Activated T-helper 1 cell treated with anti-CD3 and anti-CD28 coated beads, Interleukin-12 subunit alpha, Interleukin-12 subunit beta, Interleukin-2, Interleukin-4 antibody, amounts not matched to agents 30 ng/mL and 10 ng/mL and 1 ng/mL, durations not matched to agents 14 hours and 24 hours and 36 hours (primary cell): Measurements from ENCODE around the gene STAT5B. TPM values are rescaled to one million over a fixed set of nuclear protein-coding genes. Genes with fewer than 3 reads are reported as not detected.

ENCODE experiments used
- DNase-seq: peaks from one replicate; pipeline ENCODE4 v3.0.0; 2021; ENCODE audit warnings: low spot score
- H3K27ac Mint-ChIP-seq: one replicate; pipeline ENCODE4 v1.8.0; 2021; ENCODE audit warnings: mild to moderate bottlenecking, mixed read lengths
- H3K27me3 Mint-ChIP-seq: one replicate; pipeline ENCODE4 v1.8.0; 2022; ENCODE audit warnings: mild to moderate bottlenecking, moderate library complexity, mixed read lengths; ENCODE audit not compliant: insufficient read depth
- H3K36me3 Mint-ChIP-seq: one replicate; pipeline ENCODE4 v1.8.0; 2021; ENCODE audit warnings: low read depth, mixed read lengths
- H3K4me1 Mint-ChIP-seq: one replicate; pipeline ENCODE4 v1.8.0; 2021; ENCODE audit warnings: low read depth, mixed read lengths
- H3K4me3 Mint-ChIP-seq: one replicate; pipeline ENCODE4 v1.8.0; 2021; ENCODE audit warnings: mild to moderate bottlenecking, moderate library complexity, mixed read lengths
- H3K9me3 Mint-ChIP-seq: one replicate; pipeline ENCODE4 v1.8.0; 2021; ENCODE audit warnings: mixed read lengths
- intact Hi-C: fragments of 100-400 bp; cut with micrococcal nuclease; formaldehyde crosslinking; loops from one replicate; pipeline ENCODE4 v1.15.1; 2024
- total RNA-seq: library from RNA; stranded (reverse); gene quantifications from 2 replicates; pipeline ENCODE4 v1.2.3, GENCODE V29; 2022

Gene STAT5B
- total RNA-seq, 1 donor from 2014 or later = 191 TPM

DNA sequence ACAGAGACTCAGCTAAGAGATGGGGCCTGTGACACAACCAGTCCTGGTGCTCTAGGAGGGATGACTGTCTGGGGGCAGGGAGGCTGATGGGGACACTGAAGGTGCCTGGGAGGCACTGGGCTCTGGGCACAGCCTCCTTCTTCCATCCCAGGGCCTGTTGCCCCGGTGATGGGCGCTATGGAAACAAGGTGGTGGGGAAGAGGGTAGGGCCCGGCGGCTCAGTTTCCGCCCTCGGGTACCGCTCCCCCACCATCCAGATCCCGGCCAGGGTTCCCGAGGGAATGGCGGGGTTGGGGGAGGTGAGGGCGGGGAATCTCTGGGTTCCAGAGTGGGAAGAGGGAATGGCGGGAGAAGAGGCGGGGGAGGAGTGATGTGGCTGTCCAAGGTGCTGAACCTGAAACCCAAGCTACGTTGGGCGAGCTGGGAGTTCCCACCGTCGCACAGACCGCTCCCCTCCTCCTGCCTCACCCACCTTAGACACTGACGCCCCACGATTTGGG, 96.2 kb downstream of the STAT5B start:
- H3K9me3 Mint-ChIP-seq = no peaks in the 10 kb centered on the region
- no peak for DNase-seq
- H3K27me3 Mint-ChIP-seq = peaks cover 15% of the 10 kb centered on the region
- intact Hi-C loops = loop anchor here (2.0 to 5.0 kb wide), 5 partner anchors 59 to 277 kb away; partner anchors contain the start of genes ATP6V0A1, DNAJC7 and KAT2A
- H3K4me1 Mint-ChIP-seq = peaks cover 54% of the 10 kb centered on the region
- H3K27ac Mint-ChIP-seq = no peak overlapping the region
- peaks cover 5% of the 10 kb centered on the region for H3K36me3 Mint-ChIP-seq
- H3K4me3 Mint-ChIP-seq = peak overlapping the region; percentile 51

DNA sequence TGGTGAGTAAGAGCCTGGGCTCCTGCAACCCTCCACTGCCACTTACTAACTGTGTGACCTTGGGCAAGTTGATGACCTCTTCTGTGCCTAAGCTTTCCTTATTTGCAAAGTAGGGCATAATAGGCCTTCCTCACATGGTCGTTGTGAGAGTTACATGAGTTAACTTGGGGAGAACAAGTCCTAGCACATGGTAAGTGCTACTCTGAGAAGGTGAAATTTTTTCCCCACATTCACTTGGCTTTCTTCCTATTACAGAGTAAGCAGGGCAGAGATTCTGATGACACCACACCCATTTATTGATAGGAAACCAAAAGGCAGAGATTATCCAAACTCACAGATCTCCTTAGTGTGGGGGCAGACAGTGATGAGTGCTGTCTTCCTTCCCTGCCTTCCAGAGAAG, 96.9 kb downstream of the STAT5B start:
- no peaks in the 10 kb centered on the region for H3K9me3 Mint-ChIP-seq
- H3K27me3 Mint-ChIP-seq = peaks cover 17% of the 10 kb centered on the region
- no peak overlapping the region for H3K27ac Mint-ChIP-seq

DNA sequence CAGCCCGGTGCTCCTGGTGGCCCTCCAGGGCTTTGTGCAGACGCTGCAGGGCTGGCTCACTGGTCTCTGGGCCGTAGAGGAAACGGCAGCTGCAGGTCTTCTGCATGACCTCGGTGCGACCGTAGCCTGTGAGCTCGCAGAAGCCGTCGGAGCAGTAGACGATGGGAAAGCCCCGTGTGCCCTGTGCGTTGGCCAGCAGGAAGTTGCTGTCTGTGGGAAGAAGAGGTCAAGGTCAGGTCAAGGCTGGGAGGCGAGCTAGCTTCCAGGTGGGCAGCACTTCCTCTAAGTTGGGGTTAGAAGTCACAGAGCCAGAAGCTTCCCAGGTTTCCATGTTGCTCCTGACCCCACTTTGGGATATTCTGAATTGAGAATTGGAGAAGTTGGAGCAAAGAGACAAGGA, 97.4 kb downstream of the STAT5B start:
- Mint-ChIP-seq H3K9me3 (no peaks in the 10 kb centered on the region), H3K4me3 (peak overlapping the region; percentile 51), H3K36me3 (peaks cover 5% of the 10 kb centered on the region), H3K27ac (no peak overlapping the region), H3K4me1 (peaks cover 55% of the 10 kb centered on the region), H3K27me3 (peaks cover 17% of the 10 kb centered on the region)
- intact Hi-C loops = no loop called here
- DNase-seq = no peak

More for the DNA sequence above, 96.9 kb downstream of the STAT5B start:
- Mint-ChIP-seq H3K4me3 (peak overlapping the region; percentile 51), H3K36me3 (peaks cover 5% of the 10 kb centered on the region), H3K4me1 (peaks cover 54% of the 10 kb centered on the region)
- intact Hi-C loops = no loop called here
- DNase-seq = no peak

DNA sequence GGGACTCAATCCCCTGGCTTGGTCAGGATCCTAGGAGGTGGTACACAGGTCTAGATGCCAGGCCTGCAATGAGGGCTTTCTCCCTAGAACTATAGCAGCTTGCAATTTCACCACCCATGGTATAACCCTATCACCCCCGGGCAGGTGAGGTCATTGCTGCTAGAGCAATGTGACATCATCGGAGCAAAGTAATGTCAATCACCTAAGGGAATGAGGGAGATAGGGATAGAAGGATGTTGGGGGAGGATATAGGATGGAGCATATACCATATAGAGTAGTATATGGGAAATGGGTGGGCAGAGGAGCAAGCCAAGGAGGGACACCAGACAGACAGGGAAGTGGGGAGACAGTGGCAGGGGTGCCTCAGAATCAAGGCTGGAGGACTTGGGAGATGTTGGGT, 98.5 kb downstream of the STAT5B start:
- no peaks in the 10 kb centered on the region for H3K9me3 Mint-ChIP-seq
- intact Hi-C loops = no loop called here
- DNase-seq = no peak
- H3K4me3 Mint-ChIP-seq = no peak overlapping the region
- peaks cover 44% of the 10 kb centered on the region for H3K4me1 Mint-ChIP-seq
- peaks cover 2% of the 10 kb centered on the region for H3K36me3 Mint-ChIP-seq
- peaks cover 14% of the 10 kb centered on the region for H3K27me3 Mint-ChIP-seq
- no peak overlapping the region for H3K27ac Mint-ChIP-seq

DNA sequence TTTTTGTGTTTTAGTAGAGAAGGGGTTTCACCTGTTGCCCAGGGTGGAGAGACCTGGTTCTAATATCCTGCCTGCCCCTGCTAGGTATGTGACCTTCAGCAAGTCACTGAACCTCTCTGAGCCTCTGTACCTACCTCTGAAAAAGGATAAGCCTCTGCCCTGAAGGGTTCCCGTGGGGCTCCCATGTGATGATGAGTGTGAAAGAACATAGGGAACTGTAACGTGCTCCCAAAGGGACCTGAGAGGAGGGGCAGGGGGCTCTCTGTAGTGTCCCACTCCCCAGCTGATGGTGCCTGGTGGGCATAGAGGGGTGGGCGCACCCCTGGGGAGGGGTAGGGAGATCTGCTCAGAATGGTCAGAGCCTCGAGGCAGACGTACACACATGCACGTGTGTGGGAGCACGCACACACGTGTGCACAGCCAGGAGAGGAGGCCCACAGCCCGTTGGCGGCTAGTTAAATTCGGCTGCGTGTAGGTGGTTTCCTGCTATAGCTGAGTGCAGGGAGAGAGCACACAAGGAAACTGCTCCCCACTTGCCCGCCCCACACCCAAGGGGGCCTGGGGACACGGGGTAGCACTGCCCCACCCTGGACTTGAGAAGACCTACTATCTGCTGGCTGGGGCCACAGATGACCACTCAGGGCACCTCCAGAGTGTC, 101.9 kb downstream of the STAT5B start:
- H3K27me3 Mint-ChIP-seq = peaks cover 10% of the 10 kb centered on the region
- intact Hi-C loops = no loop called here
- peaks cover 23% of the 10 kb centered on the region for H3K4me1 Mint-ChIP-seq
- H3K27ac Mint-ChIP-seq = no peak overlapping the region
- no peak overlapping the region for H3K4me3 Mint-ChIP-seq
- H3K36me3 Mint-ChIP-seq = peaks cover 2% of the 10 kb centered on the region
- DNase-seq = no peak
- no peaks in the 10 kb centered on the region for H3K9me3 Mint-ChIP-seq

DNA sequence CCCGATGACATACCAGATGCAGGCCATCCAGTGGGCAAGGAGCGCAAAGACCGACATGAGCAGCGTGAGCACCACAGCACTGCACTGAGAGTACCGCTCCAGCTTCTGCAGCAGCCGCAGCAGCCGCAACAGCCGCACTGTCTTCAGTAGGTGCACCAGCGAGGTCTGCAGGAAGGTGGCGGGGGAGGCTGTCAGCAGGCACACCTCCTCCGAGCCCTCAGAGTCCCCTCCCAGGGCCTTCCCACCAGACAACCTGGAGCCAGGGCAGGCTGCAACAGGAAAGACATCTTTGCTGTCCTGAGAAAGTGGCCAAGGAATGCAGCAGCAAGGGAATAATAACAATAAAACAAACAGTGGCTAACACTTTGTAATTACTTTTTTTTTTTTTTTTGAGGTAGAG, 104.4 kb downstream of the STAT5B start:
- Mint-ChIP-seq H3K9me3 (no peaks in the 10 kb centered on the region), H3K27ac (no peak overlapping the region), H3K4me3 (no peak overlapping the region), H3K27me3 (peaks cover 7% of the 10 kb centered on the region), H3K36me3 (no peaks in the 10 kb centered on the region), H3K4me1 (peaks cover 11% of the 10 kb centered on the region)
- intact Hi-C loops = no loop called here
- no peak for DNase-seq

DNA sequence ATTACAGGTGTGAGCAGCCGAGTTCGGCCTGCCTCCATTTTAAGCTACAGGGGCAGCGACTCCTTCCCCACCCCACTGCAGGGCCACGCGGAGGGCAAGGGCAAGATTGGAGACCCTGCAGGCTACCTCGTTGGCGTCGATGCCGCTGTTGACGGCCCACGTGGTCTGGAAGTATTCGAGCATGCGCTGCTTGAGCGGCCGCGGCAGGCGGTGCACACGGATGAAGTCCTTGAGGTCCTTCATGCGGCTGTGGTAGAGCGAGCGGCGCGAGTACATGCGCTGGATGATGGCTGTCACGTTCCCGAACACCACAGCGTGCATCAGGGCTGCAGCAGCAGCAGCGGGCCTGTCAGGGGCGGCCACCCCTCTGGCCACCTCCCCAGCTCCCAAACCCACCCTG, 106.8 kb downstream of the STAT5B start:
- H3K4me1 Mint-ChIP-seq = peaks cover 2% of the 10 kb centered on the region
- H3K27ac Mint-ChIP-seq = no peak overlapping the region
- H3K36me3 Mint-ChIP-seq = no peaks in the 10 kb centered on the region
- H3K27me3 Mint-ChIP-seq = peaks cover 6% of the 10 kb centered on the region
- H3K9me3 Mint-ChIP-seq = no peaks in the 10 kb centered on the region
- intact Hi-C loops = no loop called here
- no peak for DNase-seq
- no peak overlapping the region for H3K4me3 Mint-ChIP-seq

DNA sequence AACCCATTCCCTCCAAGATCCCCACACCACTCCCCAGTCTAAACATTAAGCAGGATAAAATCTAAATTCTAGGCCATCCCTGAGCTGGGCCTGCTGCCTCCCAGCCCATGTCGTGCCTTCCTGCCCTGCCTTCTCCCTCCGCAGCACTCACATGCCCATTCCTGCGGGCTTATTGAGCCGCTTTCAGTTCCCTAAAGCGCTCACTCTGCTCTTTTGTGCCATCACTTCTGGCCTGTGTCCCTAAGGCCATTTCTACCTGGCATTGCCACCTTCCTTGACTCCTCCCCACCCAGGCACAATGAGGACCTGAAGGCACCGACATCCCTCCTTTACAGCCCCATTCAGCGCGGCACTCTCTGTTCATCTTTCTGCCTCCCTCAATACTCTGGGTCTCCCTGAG, 108.4 kb downstream of the STAT5B start:
- H3K4me1 Mint-ChIP-seq = no peaks in the 10 kb centered on the region
- H3K36me3 Mint-ChIP-seq = no peaks in the 10 kb centered on the region
- no peak overlapping the region for H3K4me3 Mint-ChIP-seq
- H3K27me3 Mint-ChIP-seq = peaks cover 7% of the 10 kb centered on the region
- no peaks in the 10 kb centered on the region for H3K9me3 Mint-ChIP-seq
- H3K27ac Mint-ChIP-seq = no peak overlapping the region
- intact Hi-C loops = no loop called here
- DNase-seq = no peak

DNA sequence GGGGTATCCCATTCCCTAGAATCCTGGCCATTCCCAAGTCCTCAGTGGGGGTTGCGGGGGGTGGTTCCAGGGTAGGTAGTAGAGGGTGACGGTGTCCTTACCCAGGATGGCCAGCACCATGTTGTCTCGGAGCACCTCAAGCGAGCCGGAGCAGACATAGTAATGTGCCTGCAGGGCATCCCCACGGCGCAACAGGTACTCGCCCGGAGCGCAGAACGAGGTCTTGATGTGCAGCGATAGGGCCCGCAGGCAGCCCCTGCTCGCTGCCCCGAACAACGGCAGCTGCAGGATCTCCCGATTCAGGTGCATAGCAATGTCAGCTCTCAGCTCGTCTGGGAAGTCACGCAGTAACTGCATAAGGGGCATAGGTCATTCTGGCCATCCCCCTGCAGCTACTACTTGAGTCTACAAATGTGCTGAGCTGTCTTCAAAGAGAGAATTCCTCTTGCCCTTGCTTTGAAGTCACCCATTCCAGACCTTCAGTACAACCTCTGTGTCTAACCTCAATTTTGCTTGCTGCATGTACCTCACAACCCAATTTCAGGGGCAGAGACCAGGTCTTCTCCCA, 109.9 kb downstream of the STAT5B start:
- intact Hi-C loops = no loop called here
- Mint-ChIP-seq H3K9me3 (no peaks in the 10 kb centered on the region), H3K4me3 (no peak overlapping the region), H3K27ac (no peak overlapping the region), H3K36me3 (no peaks in the 10 kb centered on the region), H3K27me3 (peaks cover 5% of the 10 kb centered on the region), H3K4me1 (no peaks in the 10 kb centered on the region)
- DNase-seq = no peak

DNA sequence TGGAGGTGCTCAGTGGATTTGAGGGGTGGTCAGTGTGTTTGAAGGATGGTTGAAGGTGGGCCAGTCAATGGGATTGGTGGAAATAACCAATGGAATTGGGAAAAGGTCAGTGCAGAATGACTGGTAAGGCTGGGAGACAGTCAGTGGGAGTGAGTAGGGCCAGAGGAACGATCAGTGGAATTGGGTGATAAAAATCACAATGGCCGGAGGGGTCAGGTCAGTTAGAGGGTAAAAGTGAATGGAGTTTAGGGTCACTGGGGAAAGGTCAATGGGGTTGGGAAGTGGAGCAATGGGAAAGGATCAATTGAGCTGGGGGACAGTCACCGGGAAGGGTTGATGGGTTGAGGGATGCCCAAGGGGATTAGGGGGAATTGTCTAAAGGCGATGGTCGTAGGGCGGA, 110.4 kb downstream of the STAT5B start:
- Mint-ChIP-seq H3K27ac (no peak overlapping the region), H3K36me3 (no peaks in the 10 kb centered on the region), H3K4me3 (no peak overlapping the region), H3K27me3 (peaks cover 3% of the 10 kb centered on the region), H3K4me1 (no peaks in the 10 kb centered on the region), H3K9me3 (no peaks in the 10 kb centered on the region)
- no peak for DNase-seq
- intact Hi-C loops = no loop called here

DNA sequence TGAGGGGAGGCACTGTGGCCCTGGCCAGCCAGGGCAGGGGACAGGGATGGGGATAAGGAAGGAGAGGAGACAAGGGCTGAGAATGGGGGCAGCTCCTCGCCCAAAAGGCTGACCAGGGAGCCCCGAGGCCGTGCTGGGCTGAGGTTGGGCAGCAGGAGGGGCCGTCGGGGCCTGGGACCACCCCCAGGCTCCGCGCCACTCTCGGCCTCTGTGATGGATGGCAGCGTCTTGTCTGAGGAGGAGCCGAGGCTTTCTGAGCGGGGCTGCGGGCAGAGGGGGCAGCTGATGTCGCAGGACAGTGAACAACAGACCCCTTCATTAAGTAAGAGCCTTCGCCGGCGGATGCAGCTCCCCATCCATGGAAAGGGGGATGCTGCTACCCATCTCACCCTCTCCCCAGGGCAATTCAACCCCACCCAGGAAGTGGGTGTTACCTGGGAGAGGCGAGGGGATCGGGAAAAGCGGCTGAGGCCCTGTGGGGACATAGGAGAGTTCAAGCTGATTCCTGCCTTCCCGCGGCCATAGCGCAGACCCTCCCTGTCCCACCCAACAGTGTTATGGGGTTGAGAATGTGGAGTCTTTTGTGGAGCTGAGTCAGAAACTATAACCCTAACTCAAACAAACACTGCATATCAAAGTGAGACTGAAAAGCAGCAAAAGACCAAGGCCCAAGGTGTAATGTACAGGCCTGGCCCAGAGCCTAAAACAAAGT, 112.3 kb downstream of the STAT5B start:
- Mint-ChIP-seq H3K4me3 (no peak overlapping the region), H3K36me3 (no peaks in the 10 kb centered on the region), H3K27ac (no peak overlapping the region), H3K9me3 (no peaks in the 10 kb centered on the region), H3K27me3 (peaks cover 1% of the 10 kb centered on the region), H3K4me1 (no peaks in the 10 kb centered on the region)
- DNase-seq = no peak
- intact Hi-C loops = no loop called here

DNA sequence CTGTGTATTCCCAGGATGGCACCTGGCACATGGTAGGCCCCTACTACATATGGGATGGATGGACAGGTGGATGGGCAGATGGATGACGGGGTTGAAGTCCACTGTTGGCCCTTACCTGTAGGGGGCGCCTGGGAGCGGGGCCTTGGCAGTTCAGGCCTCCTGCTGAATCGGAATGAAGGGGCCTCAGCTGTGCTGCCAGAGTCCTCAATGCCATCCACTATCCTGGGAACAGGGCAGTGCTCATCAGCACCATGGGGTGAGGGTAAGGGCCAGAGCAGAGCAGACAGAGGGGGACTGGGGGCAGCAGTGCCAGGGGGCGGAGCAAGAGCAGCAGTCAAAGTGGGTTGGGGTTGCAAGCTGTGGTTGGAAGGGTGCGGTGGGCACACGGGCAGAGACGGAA, 113.1 kb downstream of the STAT5B start:
- H3K4me3 Mint-ChIP-seq = no peak overlapping the region
- intact Hi-C loops = no loop called here
- H3K36me3 Mint-ChIP-seq = no peaks in the 10 kb centered on the region
- H3K27me3 Mint-ChIP-seq = peaks cover 1% of the 10 kb centered on the region
- no peak for DNase-seq
- H3K9me3 Mint-ChIP-seq = no peaks in the 10 kb centered on the region
- H3K27ac Mint-ChIP-seq = no peak overlapping the region
- no peaks in the 10 kb centered on the region for H3K4me1 Mint-ChIP-seq

DNA sequence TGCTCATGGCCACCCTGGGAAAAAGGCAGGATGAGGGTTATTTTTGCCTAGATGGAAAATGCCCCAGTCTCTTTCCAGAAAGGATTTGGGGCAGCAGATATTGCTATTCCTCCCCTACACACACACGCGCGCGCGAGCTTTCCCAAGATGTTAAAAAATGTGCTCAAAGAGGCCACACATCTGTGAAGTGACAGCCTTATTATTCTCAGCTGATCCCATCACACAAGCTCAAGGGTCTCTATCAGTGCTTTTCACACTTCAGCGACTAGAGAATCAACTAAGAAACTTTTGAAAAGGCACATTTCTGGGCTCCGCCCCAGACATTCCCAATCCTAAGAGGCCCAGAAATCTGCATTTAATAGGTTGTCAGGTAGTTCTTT, 115.7 kb downstream of the STAT5B start:
- Mint-ChIP-seq H3K27ac (no peak overlapping the region), H3K4me3 (no peak overlapping the region), H3K9me3 (no peaks in the 10 kb centered on the region), H3K4me1 (no peaks in the 10 kb centered on the region), H3K36me3 (no peaks in the 10 kb centered on the region), H3K27me3 (peaks cover 1% of the 10 kb centered on the region)
- intact Hi-C loops = no loop called here
- no peak for DNase-seq
